GM19023 (cell line): Measurements from ENCODE around the gene GHRHR.

Experiments used
- ATAC-seq: cut with Tn5 transposase; IDR thresholded peaks from one replicate; pipeline ENCODE4 v1.9.1; 2021; ENCODE audit warnings: mild to moderate bottlenecking, moderate library complexity; ENCODE audit not compliant: unreplicated experiment

Gene GHRHR

DNA sequence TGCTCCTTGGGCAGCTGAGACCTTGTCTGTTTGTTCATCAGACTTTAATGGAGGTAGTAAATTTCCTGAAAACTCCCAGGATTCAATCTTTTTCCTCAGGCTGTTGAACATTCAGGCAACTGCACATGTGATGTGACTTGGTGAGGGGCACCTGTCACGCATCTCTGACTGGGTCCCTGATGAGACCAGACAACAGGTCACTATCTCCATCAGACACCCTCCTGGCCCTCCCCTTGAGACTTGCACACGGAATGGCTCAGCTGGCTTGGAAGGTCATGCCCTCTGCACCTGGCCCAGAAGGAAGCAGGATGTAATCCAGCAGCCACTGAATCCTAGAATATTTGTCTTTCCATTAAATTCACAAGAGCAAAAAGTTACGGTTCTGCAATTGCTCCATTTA is 36.2 kb upstream of the GHRHR start:
- ATAC-seq: no peak

GRCh38 chr7:30928254-30928872 is 35.4 kb upstream of the GHRHR start:
- ATAC-seq: no peak

GRCh38 chr7:30929686-30930085 is 34.1 kb upstream of the GHRHR start:
- ATAC-seq: no peak

GRCh38 chr7:30930621-30931020 is 33.1 kb upstream of the GHRHR start:
- no peak for ATAC-seq

DNA sequence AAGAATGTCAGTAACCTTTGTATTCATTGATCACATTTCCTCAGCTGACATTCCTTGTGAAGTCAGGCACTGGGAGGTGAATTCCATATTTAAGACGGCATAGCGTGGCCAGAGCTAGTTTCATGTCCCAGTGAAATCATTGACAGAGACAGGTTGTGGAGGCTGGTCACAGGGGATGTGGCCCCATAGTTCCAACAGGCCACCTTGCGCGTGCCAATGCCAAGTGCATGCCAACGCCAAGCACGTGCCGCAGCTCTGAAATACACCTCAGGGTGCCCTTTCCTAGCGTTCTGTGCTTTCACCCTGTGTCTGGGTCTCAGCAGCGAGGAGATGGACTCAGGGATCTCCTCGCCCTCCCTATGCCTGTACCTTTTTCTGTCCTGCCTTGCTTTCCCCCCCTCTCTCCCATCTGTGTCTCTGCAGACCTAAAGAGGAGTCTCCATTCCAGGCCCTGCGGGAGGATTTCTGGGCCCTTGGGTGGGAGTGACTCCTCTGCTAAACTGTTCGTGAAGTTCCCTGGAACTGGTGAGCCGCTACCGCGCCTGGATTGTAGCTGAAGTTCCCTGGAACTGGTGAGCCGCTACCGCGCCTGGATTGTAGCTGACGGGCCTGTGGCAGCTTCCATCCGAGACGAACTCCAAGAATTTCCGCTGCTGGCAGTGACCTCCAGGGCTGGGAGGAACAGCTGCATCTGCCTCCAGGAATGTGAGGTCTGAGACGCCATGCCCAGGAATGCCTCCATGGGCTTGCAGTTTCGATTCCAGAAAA is 32.4 kb upstream of the GHRHR start:
- ATAC-seq: no peak

DNA sequence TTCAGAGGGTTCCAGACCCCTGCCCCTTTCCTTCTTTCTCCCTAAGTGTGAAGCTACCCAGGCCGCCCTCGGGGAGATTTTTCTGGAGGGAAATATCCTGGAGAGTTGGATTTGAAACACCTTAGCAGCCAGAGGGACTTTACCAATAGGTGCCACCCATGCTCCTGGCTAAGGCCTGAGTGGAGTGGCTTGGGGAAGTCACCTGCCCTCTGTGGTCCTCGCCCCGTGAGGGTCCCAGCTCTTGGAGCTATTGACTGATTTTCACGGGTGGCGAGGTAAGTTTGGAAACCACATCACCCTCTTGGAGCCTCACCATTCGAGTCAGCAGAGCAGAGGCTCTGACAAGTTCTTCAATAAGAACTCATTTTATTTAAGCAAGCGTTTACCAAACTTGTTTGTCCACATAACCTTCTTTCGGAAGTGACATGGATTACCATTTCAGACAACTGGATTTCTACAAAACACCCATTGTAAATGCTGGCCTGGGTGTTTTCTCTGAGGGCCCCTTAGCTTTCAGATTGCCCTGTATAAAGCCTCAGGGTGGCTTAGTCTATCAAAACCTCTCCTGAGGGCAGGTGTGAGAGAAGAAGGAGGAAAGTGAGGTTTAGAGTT is 31.7 kb upstream of the GHRHR start:
- no peak for ATAC-seq

GRCh38 chr7:30932562-30932961 is 31.2 kb upstream of the GHRHR start:
- ATAC-seq: no peak

- no peak for ATAC-seq
Observed at GRCh38 chr7:30933124-30933974, 30.4 kb upstream of the GHRHR start.

- no peak for ATAC-seq
Observed at GRCh38 chr7:30934225-30934624, 29.5 kb upstream of the GHRHR start.

DNA sequence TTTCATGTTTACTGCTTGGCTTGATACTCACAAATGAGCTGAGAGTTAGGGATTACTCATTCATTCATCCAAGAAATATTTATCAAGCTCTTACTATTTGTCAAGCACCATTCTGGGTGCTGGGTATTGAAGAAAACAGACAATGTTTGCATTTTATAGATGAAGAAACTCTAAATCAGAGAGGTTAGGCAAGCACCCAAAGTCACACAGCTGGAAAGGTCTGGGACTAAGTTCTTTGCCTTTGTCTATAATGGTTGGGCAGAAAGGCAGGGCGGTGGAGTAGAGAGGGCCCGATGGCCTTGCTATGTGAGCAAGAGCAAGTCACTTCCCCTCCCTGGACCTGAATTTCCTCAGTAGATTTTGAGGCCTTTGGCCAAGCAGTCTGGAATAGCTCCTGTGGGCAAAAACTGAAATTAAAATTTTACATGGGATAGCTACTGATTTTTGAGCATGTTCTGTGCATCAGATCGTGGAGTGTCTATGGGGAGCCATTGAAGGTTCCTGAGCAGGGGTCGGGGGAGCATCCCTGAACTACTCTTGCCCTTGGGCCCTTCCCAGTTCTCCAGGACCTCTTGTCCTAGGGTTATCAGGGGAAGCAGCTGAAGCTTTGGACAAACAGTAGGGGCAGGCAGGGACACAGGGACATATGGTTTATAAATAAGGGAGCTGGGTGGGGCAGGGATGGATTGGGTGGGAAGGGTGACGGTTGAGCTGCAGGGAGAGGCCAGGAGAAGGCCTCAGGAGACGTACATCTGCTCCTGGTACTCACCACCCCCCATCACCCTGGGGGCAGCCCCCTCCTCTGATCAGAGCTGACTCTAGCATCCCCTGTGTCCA is 28.8 kb upstream of the GHRHR start:
- ATAC-seq: no peak

DNA sequence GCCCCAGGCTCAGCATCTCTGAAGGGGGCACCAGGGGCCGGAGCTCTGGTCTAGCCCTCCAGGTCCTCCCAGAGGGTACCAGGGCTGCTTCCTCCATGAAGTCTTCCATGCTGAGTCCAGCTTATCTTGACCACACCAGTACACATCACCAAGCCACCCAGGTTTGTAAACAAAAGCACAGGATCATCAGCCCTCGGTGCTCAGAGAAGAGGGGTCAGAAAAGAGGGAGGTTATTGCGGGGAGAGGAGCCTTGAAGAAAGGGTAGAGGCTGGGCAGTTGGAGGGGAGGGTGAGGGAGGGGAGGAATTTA is 28.2 kb upstream of the GHRHR start:
- no peak for ATAC-seq

DNA sequence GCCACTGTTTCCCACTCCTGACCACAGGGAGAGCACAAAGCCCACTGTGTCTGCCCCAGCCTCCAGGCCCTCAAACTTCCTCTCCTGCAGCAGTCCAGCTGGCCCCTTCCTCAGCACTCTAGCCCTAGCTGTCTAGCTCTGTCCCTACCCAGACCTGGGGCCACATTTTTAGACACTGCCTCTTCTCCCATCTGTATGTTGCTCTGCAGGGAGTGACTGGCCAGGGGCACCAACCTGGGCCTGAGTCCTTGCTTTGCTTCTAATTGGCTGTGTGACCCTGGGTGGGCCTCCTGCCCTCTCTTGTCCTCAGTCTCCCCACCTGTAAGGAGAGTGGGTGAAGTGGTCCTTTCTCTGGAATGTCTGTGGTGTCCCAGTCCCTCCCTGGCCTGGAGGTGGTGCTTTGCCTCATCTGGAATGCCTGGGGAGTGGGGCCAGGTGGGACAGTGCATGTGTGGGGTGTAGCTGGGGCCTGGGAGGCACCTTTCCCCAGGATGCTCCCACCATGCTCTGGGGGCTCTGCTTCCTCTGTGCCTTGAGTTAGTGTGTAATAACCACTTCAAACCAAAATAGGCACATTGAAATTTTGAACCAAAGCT is 27.0 kb upstream of the GHRHR start:
- no peak for ATAC-seq

- ATAC-seq: no peak
Observed at GRCh38 chr7:30937416-30937815, 26.3 kb upstream of the GHRHR start.

DNA sequence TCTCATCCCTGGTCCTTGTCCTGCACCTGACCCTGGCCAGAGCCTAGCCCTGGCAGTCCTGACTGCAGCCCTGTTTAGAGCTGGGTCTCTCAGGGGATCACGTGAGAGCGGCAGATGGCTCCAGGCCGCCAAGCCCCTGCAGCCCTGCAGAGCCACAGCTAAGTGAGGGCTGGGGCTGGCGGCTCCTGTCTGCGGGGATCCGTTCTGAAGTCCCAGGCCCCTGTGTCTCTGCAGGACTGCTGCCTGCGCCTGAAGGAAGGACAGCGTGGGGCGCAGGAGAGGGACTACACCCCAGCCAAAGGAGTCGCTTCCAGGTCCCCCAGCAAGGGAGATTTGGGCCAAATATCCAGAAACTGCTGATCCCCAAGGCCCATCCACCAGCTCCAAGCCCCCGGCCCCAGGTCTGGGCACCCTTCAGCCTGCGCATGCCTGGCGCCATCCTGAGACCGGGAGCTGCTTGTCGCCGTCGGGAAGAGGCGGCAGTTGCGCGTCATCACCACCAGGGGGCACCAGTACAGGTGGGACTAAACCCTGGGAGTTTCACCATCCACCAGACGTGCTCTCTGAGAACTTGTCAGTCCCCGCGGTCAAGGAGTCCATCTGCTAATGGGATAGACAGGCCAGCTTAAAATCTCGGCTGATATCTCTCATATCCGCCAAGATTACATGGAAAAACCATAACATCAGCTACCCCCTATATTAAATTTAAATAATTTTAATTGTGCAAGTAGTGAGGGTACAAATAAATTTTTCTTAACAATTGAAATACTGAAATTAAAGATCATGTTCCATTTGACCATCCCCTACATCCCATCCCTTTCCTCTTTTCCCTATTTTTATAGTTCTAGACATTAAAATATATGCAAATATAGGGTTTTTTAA is 25.1 kb upstream of the GHRHR start:
- peak; percentile 68 for ATAC-seq

GRCh38 chr7:30941582-30942323 is 22.0 kb upstream of the GHRHR start:
- ATAC-seq: no peak

GRCh38 chr7:30950197-30950596 is 13.6 kb upstream of the GHRHR start:
- ATAC-seq: no peak

DNA sequence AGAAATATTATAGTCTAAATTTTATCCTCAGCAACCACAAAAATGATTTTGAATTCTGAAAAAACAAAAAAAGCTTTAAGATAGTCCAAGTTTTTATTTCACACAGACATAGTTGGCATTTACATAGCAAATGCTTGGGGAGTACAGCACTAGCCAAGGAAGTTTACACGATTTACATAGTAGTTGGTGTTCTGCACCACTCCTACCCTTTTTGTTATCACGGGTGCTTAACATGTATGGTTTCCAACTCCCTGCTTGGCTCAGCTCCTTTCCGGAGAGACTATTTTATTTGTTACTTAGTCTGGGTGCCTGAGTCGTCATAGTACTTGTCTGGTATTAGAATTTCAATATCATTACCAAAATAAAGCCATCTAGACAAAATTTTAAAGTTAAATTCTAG is 8.8 kb upstream of the GHRHR start:
- ATAC-seq: no peak

DNA sequence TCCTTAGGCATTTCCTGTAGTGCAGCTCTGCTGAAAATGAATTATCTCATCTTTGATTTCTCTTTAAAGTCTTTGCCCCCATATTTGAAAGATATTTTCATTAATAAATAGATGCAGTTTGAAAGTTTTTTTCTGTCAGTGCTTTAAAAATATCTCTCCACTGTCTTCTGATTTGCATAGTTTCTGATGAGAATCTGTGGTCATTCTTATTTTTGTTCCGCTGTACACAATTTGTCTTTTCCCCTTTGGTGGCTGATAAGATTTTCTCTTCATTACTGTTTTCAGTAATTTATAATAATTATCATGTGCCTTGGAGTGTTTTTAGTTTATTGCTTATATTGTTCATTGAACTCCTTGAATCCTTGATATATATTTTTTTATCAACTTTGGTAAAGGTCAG is 7.0 kb upstream of the GHRHR start:
- ATAC-seq: no peak

GRCh38 chr7:30965372-30965771 is 1.6 kb downstream of the GHRHR start:
- ATAC-seq: no peak
